NCI-H128 (cell line): Measurements from ENCODE around the gene RACGAP1.

Experiments used
- DNase-seq: peaks from one replicate; lab custom pipeline; 2025; ENCODE audit not compliant: unreplicated experiment; lab: John Stamatoyannopoulos, UW

Gene RACGAP1

DNA sequence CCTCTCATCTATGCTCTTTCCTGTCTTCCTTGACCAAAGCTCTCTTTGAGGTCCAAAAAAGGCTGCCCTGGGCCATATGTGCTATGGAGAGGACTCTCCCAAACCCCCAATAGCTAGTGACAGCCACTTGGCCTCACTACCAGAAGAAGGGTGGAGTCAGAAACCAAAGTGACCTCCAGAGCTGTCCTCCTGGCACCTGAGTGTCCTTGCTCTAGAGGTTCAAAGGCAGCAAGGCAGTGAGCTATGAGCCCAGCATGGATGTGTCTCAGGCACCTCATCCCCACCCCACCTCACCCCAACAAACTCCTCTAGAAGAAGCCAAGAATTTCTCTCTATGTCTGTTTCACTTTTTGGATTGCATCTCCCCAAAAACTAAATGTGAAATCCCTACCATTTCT lies 67.7 kb downstream of the RACGAP1 start:
- DNase-seq, result no peak

DNA sequence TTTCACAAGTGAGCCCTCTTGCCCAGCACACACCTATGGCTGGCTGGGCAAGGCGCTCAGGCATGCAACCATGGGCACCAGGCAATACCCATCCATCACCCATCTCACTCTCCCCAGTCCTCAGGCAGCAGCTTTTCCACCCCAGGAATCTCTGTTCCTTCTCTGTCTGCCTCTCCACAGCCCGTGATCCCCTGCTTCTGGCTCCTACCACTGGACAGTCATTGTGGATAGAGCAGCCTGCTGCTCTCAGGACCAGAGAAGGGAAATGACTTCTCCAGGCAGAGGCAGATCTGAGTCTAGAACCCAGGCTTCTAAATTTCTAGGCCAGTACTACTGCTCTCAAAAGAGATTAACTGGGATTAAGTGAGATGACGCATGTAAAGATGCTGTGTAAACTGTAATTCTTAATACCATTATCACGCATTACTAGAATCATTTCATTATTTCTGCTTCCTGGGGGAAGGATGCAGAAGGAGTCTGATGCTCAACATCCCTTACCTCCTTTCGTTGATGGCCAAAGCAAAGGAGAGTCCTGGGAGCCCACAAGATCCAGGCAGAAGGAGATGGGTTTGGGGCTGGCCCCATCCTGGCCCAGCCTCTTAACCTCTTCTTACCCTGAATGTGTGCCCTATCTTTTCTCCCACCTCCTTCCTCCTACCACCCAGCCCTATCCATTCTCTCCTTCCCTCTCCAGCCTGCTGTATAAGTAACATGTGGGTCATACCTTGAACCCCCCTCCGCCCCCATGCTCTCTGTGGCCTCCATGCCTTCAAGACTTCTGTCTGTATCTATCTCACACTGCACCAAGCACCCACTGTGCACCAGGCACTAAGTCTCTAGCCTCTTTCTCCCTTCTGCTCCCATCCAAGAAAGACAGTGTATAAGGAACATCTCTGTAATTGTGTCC lies 68.4 kb downstream of the RACGAP1 start:
- no peak for DNase-seq

DNA sequence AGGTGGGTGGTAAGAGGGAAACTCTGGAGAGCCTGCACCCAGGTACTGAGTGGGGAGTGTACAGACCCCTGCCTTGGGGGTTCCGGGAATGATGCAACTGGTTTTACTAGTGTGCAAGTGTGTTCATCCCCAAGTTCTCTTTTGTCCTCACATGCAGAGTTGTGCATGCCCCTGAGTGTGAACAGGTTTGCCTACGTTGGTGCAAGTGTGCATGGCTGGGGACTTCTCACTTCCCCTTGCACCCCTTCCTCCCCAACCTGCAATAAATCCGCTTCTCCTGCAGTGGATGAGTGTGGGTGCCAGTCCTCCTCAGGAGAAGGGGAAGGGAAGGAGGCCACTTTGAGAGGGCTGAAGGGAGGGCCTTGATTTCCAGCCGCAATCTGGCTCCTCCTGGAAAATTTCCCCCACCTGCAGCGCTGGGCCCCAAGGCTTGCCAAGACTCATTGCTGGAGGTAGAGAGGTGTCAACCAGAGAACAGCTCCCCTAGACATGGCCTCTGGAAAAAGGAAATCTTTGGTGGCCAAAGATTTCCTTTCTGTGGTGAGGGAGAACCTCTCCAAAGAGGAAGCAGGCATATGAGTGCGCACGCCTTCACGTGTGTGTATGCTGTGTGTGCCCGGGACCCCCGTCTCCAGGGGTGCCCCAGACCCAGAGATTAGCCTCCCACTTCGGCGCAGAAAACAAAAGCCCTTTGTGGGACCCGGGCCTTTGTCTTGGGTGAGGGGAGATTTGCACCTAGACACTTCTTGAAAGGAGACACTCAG lies 69.2 kb downstream of the RACGAP1 start:
- DNase-seq, result no peak

DNA sequence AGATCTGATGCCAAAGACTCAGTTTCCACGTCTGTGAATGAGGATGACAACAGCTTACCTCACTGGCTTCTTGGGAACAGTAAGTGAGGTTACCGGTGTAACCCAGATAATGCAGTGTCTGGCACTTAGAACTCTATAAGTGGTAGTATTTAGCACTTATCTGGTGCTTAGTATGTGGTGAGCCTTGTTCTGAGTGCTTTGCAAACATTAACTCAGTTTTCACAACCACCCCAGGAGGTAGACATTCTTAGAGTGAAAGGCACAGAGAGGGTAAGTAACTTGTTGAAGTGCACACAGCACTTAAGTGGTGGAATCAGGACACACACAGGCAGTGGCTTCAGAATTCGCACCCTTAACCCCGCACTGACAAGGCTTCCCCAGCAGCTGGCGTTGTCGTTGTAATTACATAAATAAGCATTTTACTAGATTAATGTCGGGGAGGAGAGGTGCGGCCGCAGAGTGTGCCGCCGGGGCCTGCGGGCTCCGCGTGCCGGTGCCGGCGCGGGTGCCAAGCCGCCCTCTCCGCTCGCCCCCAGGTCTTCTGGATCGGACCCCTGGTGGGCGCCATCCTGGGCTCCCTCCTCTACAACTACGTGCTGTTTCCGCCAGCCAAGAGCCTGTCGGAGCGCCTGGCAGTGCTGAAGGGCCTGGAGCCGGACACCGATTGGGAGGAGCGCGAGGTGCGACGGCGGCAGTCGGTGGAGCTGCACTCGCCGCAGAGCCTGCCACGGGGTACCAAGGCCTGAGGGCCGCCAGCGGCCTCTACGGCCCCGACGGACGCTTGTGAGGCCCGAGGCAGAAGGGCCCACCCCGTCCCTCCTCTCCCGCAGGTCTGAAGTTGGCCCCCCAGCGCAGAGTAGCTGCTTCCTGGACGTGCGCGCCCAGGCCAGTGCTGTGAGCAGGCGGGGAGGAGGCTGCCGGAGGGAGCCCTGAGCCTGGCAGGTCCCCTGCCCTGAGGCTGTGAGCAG lies 70.1 kb downstream of the RACGAP1 start:
- no peak for DNase-seq

DNA sequence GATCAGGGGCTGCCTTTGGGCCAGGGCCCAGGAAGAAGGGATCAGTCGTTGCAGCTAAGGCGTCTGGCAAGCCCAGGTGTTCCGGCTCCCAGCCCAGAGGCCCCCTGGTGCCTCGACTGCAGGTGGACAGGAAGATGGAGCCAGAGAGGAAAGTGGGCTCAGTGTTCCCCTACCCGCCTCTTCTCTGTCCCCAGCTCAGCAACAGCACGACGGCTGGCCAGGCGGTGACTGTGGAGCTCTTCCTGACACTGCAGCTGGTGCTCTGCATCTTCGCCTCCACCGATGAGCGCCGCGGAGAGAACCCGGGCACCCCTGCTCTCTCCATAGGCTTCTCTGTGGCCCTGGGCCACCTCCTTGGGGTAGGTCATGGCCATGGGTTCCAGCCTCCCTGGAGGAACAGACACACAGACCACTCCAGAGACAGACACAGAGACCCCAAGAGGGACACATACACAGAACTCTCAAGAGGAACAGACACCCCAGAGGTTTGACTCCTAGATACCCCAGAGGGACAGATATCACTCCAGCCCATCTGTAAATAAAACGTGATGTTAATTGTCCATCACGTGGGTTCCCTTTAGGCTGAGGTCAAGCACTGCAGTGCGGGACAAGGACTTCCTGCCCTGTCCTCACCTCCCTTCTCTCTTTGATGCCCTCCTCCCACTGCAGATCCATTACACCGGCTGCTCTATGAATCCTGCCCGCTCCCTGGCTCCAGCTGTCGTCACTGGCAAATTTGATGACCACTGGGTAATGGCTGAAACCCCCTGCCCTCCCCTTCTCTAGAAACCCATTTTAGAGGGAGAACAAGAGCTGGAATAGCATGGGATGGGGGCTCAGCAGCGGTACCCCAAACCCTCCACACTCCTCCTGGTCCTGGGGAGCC lies 71.1 kb downstream of the RACGAP1 start:
- DNase-seq, result no peak

DNA sequence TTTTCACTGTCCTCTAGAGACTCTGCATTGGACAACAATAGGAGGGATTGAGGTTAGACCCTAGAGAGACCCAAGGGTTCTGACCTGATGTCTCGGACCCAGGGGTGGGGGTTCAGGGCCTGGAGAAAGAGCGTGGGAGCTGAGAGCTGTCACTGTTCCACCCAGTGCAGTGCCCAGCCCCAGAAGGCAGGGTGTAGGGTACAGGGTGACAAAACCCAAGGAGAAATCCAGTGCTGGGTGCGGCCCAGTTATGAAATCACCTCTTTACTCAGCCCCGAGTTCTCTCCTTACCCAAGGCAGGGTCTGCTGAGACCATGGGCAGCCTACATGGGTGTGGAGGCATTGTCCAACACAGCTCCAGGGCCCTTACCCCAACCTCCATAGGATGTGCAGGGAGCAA lies 72.1 kb downstream of the RACGAP1 start:
- no peak for DNase-seq

DNA sequence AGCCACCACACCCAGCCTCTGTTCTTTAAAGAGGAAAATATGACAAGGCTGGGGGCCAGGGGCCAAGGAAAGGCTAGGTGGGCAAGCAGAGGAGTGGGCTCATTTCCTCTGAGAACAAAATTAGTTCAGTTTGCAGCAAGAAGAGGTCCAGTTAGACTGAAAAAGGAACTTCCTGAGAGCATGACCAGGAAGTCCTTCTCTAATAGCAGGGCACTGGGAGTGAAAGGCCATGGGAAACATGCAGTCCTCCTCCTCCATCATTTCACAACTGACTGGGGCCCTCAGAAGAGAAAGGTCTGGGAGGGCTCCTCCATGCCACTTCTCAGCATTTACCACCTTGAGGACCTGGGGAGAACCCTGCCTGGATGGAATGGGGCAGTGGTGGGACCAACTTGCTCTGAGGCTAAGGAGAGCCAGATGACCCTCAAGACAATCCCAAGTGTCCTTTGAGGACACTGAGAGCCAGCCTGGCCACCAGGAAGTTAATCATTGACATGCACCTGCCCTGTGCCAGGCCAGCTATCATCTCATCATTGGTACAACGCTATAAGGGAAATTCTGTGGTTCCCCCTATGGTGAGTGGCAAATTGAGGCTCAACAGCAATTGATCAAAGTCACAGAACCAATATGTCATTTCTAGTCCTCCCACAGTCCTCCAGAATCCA lies 72.8 kb downstream of the RACGAP1 start:
- DNase-seq, result no peak

DNA sequence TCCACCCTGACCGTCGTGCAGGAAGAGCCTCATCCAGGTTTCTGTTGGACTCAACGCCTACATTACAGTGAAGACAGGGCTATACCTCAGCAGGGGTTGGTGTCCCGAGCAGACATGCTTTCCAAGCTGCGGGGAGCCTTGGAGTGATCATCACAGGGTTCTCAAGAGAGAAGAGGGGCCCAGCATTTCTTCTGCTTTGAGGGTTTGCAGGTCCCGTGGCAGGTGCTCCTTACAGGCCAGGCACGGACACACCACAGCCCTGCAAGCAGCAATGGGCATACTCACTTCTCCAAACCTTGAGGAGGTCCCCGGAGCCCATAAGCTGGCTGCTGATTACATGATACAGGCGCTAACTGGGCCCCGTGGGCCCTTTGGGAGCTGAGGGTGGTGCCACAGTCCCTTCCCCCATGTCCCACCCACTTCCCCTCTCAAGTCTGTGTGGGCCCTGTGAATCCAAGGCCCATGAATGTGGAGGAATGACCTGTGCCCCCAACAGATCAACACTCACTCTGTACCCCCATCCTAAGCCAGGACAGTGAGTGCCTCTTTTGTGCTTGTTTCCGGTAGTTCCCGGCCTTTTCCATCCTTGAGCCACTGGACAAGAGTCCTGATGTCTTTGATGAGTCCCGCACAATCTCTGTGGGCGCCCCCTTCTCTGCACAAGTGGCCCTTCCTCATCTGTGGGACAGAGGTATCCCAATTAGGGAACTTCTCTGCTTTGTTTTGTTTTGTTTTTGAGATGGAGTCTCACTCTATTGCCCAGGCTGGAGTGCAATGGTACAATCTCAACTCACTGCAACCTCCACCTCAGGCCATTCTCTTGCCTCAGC lies 73.7 kb downstream of the RACGAP1 start:
- no peak for DNase-seq

DNA sequence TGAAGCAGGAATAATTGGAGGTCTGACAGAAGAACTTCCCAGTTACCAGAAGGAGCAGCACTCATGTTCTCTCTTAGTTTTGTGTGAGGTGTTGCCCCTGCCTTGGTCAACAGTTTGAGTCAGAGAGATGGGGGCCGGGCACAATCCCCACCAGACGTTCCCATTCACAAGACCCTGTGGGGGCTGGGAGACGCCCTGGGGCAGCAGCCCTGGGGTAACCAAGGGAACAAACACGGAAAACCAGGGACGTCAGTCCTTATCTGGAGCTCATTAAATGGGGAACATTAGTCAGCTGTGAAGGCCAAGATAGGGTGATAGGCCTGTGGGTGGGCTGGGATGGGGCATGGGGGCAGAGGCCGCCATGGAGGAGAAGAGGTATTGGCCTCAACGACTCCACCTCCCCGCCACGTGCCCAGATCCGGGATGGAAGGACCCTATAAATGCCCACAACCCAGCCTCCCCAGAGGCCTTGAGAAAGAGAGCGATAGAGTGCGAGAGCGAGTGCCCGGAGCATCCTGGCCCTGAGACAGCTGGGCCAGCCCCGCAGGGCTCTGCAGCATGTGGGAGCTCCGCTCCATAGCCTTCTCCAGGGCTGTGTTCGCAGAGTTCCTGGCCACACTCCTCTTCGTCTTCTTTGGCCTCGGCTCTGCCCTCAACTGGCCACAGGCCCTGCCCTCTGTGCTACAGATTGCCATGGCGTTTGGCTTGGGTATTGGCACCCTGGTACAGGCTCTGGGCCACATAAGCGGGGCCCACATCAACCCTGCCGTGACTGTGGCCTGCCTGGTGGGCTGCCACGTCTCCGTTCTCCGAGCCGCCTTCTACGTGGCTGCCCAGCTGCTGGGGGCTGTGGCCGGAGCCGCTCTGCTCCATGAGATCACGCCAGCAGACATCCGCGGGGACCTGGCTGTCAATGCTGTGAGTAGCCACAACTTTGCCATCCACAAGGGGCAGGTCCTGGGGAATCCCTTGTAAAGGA lies 74.7 kb downstream of the RACGAP1 start, which contains the start of gene AQP2:
Gene AQP2 (plus strand): TSS at position 465 of the 979 bp plus-strand sequence. CDS start 94 bp downstream, at position 559.
- no peak for DNase-seq

DNA sequence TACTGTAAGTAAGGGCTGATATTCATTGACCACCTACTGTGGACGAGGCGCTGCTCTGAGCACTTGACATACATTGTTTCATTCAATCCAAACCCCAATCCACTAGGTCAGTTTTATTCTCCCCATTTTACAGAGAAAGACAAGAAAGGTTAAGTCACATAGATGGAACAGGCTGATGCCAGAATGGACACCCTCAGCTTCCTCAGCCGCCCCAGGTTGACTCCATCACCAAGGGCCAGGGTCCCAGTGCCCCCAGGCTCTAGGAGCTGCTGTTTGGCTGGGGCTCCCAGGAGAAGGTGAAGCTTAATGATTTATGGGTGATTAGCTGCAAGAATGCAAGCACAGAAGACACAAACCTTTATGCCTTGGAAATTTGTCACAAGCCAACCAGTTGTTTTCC lies 75.4 kb downstream of the RACGAP1 start:
- DNase-seq, result no peak

DNA sequence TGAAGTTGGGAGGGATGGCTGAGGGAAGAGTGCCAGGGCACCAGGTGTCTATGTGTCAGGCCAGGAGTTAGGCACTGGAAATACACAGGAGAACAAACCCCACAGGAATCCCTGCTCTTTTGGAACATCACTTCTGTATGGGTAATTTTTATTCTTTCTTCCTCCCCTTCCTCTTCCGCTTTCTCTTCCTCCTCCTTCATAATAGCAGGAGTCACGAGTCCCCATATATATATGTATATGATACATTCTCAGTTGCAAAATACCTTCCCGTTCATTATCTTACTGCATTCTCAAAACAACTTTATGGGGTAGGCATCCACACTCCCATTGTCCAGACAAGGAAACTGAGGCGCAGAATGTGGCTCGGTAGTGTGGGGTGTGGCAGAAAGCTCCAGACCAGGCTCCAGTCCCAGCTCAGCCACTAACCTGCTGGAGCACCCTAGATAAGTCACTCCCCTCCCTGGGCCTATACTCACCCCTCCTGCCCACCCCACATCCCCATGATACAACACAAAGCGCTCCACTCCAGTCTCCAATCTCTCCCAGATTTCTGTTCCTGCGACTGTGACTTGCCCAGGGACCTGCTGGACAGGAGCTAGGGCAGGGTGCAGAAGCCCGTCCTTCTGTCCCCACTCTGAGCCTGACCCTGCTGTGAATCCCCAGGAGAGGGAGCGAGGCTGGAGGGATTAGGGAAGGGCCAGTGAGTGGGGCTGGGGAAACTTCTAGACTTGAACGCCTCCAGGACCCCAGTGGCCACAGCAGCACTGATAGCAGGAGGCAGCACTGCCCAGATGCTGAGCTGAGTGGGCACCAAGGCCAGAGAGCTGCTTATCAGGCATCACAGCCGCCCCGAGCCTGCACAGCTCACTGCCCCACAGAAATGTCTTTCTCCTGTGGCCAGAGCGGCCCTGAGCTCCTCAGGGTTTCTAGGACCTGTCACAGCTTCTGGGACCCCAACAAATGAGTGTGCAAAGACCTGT lies 76.1 kb downstream of the RACGAP1 start:
- DNase-seq, result no peak

DNA sequence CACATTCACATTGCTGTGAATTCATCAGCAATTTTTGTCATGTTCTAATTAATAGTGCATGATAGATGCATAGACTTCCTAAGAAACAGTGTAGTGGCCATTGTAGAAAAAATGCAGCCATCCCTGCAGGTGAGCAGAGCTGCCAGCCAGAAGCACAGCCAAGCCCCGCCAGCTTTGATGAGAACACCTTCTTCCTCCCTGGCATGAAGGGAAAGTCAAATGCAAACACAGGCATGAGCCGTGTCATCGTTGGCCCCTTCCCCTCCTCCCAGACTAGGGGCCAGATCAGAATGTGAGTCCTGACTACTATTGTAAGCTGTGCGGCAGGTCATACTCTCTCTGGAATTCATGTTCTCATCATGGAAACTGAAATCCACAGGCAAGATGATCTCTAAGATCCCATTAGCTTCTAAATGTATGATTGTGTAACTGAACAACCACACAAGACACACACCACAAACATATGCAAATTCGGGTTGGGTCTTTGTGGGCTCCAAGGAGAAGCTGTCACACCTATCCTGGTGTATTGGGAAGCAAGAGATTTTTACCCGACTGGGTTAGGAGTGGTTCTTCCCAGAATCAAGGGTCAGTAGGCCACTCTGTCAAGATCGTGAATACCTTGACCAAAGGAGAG lies 77.6 kb downstream of the RACGAP1 start:
- DNase-seq, result no peak

DNA sequence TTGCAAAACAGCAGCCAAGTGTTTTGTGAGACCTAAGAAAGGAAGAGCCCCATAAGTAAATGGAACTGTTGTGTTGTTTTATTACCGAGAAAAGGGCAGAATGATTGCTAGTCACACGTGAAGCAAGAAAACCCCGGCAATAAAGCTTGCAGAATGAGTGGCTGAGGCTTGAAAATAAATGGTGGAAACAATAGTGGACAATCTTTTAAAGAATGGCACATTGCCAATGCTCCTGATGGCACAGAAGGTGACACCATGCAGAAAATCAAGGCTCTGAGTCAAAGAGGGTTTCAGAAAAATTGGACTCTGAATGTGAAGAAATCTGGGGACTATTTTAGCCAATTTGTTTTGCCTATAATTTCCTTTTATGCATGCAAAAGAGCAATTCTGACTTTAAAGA lies 78.8 kb downstream of the RACGAP1 start:
- DNase-seq, result no peak

DNA sequence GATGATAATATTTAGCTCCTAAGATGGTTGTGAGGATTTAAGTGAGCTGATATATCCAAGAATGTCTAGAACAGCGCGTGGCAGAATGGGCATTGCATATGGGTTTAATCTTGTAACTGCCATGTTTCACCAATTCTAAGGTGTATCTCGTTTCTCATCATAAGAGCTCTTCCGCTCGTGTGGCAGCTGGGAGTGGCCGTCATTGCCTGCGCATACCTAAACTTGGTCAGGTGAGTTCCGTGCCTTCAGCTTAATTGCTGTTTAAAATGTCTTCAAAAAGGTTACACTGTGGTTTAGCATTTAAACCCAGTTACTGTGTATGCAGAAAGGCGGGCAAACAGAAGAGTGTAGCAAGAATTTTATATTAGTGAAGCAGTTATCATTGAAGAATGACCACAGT lies 79.2 kb downstream of the RACGAP1 start:
- no peak for DNase-seq

DNA sequence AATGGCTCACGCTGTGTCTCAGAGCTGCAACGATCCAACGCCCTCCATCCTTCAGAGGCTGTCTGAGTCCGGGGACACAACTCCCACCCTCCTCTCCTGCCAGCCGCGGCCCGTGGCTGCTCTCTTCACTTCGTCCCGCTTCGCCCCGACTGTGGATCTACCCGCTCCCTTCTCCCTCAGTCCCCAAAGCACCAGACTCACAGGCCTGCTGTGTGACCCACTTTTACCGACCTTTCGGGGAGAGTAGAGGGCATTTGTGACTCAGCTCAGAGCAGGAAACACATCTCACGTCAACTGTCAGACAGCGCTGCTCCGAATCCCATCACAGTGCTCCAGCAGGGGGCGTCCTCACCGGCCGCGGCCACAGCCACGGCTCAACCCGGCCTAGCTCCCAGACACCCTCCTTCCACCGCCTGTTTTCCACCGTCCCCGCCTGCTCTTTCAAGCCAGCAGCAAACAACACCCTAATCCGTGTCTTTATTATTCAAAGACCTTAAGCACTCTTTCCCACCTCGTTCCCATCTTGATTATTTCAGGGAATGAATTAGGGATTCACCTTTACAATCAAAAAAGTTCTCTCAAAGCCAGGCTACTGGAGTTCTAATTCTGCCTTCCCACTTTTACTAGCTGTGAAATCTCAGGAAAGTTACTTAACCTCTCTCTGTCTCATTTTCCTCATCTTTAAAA lies 79.8 kb downstream of the RACGAP1 start:
- no peak for DNase-seq
